H1 (cell line): ENCODE results near the gene PIGL. TPM values are rescaled to one million over a fixed set of nuclear protein-coding genes. Genes with fewer than 3 reads are reported as not detected.

Source experiments
- CTCF ChIA-PET: fragments of 300-600 bp; sonication (Branson Sonifier 250); formaldehyde crosslinking; loops from one replicate; lab custom pipeline; 2021; ENCODE audit not compliant: partially characterized antibody; lab: Charles Lee
- POLR2A ChIA-PET: fragments of 300-600 bp; sonication (Branson Sonifier 250); formaldehyde crosslinking; loops from one replicate; lab custom pipeline; 2021; ENCODE audit warnings: inconsistent platforms; ENCODE audit not compliant: partially characterized antibody; lab: Charles Lee
- DNase-seq, 2 experiments: peaks; one replicate each; pipeline versions ENCODE4 v3.0.0 to v3.0.0-alpha.2; 2010 to 2022; ENCODE audit warnings: low spot score in 2 of 2, low read depth in 1 of 2, mixed read lengths in 1 of 2
- FAIRE-seq: peaks from 2 replicates; lab custom pipeline; 2011; peaks lifted over from hg19 to GRCh38; lab: Jason Lieb, UNC
- H2AFZ ChIP-seq: 2 replicates; pipeline ENCODE4 v1.8.1; 2012; ENCODE audit warnings: low read length, inconsistent platforms
- H2AK5ac ChIP-seq: 2 replicates; pipeline ENCODE4 v1.6.1; 2013; ENCODE audit warnings: low read depth, low read length
- H2BK120ac ChIP-seq: replicated peaks from 2 replicates; pipeline ENCODE3; 2013; ENCODE audit warnings: low read depth, low read length, inconsistent platforms
- H2BK12ac ChIP-seq: 2 replicates; pipeline ENCODE4 v1.6.1; 2013; ENCODE audit warnings: low read depth, low read length
- H2BK15ac ChIP-seq: 2 replicates; pipeline ENCODE4 v1.6.1; 2013; ENCODE audit warnings: low read length
- H2BK20ac ChIP-seq: 2 replicates; pipeline ENCODE4 v1.6.1; 2013; ENCODE audit warnings: low read length
- H2BK5ac ChIP-seq: 2 replicates; pipeline ENCODE4 v1.6.1; 2013; ENCODE audit warnings: low read depth, low read length
- H3K14ac ChIP-seq: 2 replicates; pipeline ENCODE4 v1.6.1; 2013; ENCODE audit warnings: inconsistent platforms; ENCODE audit not compliant: insufficient read length
- H3K18ac ChIP-seq: 2 replicates; pipeline ENCODE4 v1.6.1; 2013; ENCODE audit warnings: low read length; ENCODE audit errors: extremely low read depth
- H3K23ac ChIP-seq: 2 replicates; pipeline ENCODE4 v1.6.1; 2013; ENCODE audit warnings: inconsistent platforms; ENCODE audit not compliant: insufficient read length
- H3K23me2 ChIP-seq: 2 replicates; pipeline ENCODE4 v1.6.1; 2013; ENCODE audit warnings: low read depth, low read length
- H3K27ac ChIP-seq: 2 replicates; pipeline ENCODE4 v1.6.1; 2011; ENCODE audit warnings: low read depth, low read length, inconsistent platforms
- H3K27me3 ChIP-seq, 4 experiments: replicated peaks in 1 of 4; 1 replicate in 1 of 4; 2 replicates in 3 of 4; pipeline versions ENCODE4 v1.6.1 to v1.8.1; 2011 to 2013; ENCODE audit warnings: low read length in 3 of 4, mild to moderate bottlenecking in 3 of 4, inconsistent platforms in 2 of 4, mixed read lengths in 2 of 4, moderate library complexity in 1 of 4; ENCODE audit not compliant: control insufficient read depth in 3 of 4, insufficient read depth in 3 of 4; ENCODE audit errors: extremely low read depth in 1 of 4
- H3K36me3 ChIP-seq, 4 experiments: 2 replicates each; pipeline versions ENCODE4 v1.6.1 to v1.8.1; 2011 to 2013; ENCODE audit warnings: mild to moderate bottlenecking in 4 of 4, low read length in 3 of 4, moderate library complexity in 2 of 4, control low read depth in 1 of 4, inconsistent platforms in 1 of 4; ENCODE audit not compliant: insufficient read depth in 4 of 4, control insufficient read depth in 2 of 4
- H3K4ac ChIP-seq: replicated peaks from 2 replicates; pipeline ENCODE3; 2013; ENCODE audit warnings: low read length, low read depth, mixed read lengths, inconsistent platforms; ENCODE audit not compliant: insufficient read length
- H3K4me1 ChIP-seq, 4 experiments: replicated peaks in 1 of 4; 1 replicate in 1 of 4; 2 replicates in 3 of 4; pipeline versions ENCODE4 v1.6.1 to v1.8.1; 2011 to 2013; ENCODE audit warnings: low read length in 3 of 4, inconsistent platforms in 2 of 4, mixed read lengths in 1 of 4; ENCODE audit not compliant: insufficient read depth in 4 of 4, control insufficient read depth in 3 of 4
- H3K4me2 ChIP-seq, 2 experiments: 2 replicates each; pipeline versions ENCODE4 v1.6.1 to v1.8.1; 2011 to 2013; ENCODE audit warnings: low read depth in 2 of 2, low read length in 2 of 2, control low read depth in 1 of 2, inconsistent platforms in 1 of 2, mild to moderate bottlenecking in 1 of 2; ENCODE audit not compliant: insufficient read depth in 1 of 2
- H3K4me3 ChIP-seq, 4 experiments: fragments of 200-600, 300-600 bp in 1 of 4; sonication (generic), shearing (Covaris generic), sonication (Bioruptor Twin) in 1 of 4; 2 replicates each; pipeline versions ENCODE4 v1.5.1 to v1.8.1; 2011 to 2016; ENCODE audit warnings: low read length in 4 of 4, low read depth in 3 of 4, control low read depth in 2 of 4, inconsistent platforms in 2 of 4, mild to moderate bottlenecking in 2 of 4, mixed read lengths in 1 of 4, moderate library complexity in 1 of 4; ENCODE audit not compliant: insufficient read depth in 2 of 4; ENCODE audit errors: extremely low read depth in 1 of 4
- H3K56ac ChIP-seq: replicated peaks from 2 replicates; pipeline ENCODE3; 2013; ENCODE audit warnings: low read depth, mild to moderate bottlenecking, mixed read lengths, low read length, inconsistent platforms; ENCODE audit not compliant: insufficient read length
- H3K79me1 ChIP-seq: 2 replicates; pipeline ENCODE4 v1.6.1; 2013; ENCODE audit warnings: low read depth, low read length, control low read depth
- H3K79me2 ChIP-seq, 2 experiments: 2 replicates each; pipeline versions ENCODE4 v1.6.1 to v1.8.1; 2012 to 2013; ENCODE audit warnings: low read length in 2 of 2, mild to moderate bottlenecking in 2 of 2, inconsistent platforms in 1 of 2; ENCODE audit not compliant: insufficient read depth in 2 of 2, control insufficient read depth in 1 of 2
- H3K9ac ChIP-seq, 4 experiments: replicated peaks in 1 of 4; 1 replicate in 1 of 4; 2 replicates in 3 of 4; pipeline versions ENCODE4 v1.6.1 to v1.8.1; 2011 to 2013; ENCODE audit warnings: low read depth in 3 of 4, low read length in 3 of 4, control low read depth in 2 of 4, mild to moderate bottlenecking in 2 of 4, moderate library complexity in 2 of 4, inconsistent platforms in 1 of 4; ENCODE audit errors: extremely low read depth in 1 of 4
- H3K9me3 ChIP-seq, 2 experiments: 2 replicates each; pipeline versions ENCODE4 v1.6.1 to v1.8.1; 2012 to 2013; ENCODE audit warnings: mild to moderate bottlenecking in 2 of 2, moderate library complexity in 2 of 2, control low read depth in 1 of 2, inconsistent platforms in 1 of 2, low read depth in 1 of 2, low read length in 1 of 2, mixed read lengths in 1 of 2; ENCODE audit not compliant: insufficient read depth in 2 of 2
- H4K20me1 ChIP-seq, 2 experiments: replicated peaks in 1 of 2; 2 replicates each; pipeline versions ENCODE3 to v1.8.1; 2011 to 2013; ENCODE audit warnings: inconsistent platforms in 2 of 2, low read length in 2 of 2, mild to moderate bottlenecking in 1 of 2; ENCODE audit not compliant: insufficient read depth in 2 of 2, control insufficient read depth in 1 of 2
- H4K5ac ChIP-seq: 2 replicates; pipeline ENCODE4 v1.6.1; 2013; ENCODE audit warnings: low read length, low read depth, mixed read lengths, inconsistent platforms; ENCODE audit not compliant: insufficient read length
- H4K8ac ChIP-seq: 2 replicates; pipeline ENCODE4 v1.8.0; 2013; ENCODE audit warnings: mild to moderate bottlenecking, moderate library complexity, low read length, inconsistent platforms; ENCODE audit not compliant: insufficient read depth; ENCODE audit errors: extremely low read depth
- H4K91ac ChIP-seq: replicated peaks from 2 replicates; pipeline ENCODE3; 2013; ENCODE audit warnings: low read length, mixed read lengths, inconsistent platforms; ENCODE audit not compliant: insufficient read length
- KDM5A ChIP-seq: fragments of 200-600 bp; IDR thresholded peaks from 2 replicates; pipeline ENCODE4 v1.7.1; 2012; ENCODE audit warnings: mild to moderate bottlenecking, low read length, inconsistent platforms, mixed read lengths
- NANOG ChIP-seq: IDR thresholded peaks from 2 replicates; pipeline ENCODE4 v1.6.1; 2011; ENCODE audit warnings: low read length, low read depth, mild to moderate bottlenecking, inconsistent platforms; ENCODE audit not compliant: insufficient read depth, poor library complexity, severe bottlenecking
- NRF1 ChIP-seq: IDR thresholded peaks from 2 replicates; pipeline ENCODE4 v1.6.1; 2011; ENCODE audit warnings: mild to moderate bottlenecking, low read depth, low read length, improper control_type of control experiment
- SP2 ChIP-seq: IDR thresholded peaks from 2 replicates; pipeline ENCODE4 v1.6.1; 2012; ENCODE audit warnings: mild to moderate bottlenecking, low read length, inconsistent platforms
- SUZ12 ChIP-seq: fragments of 200-600 bp; sonication (generic); IDR thresholded peaks from 2 replicates; pipeline ENCODE4 v1.6.1; 2012; ENCODE audit warnings: mild to moderate bottlenecking, inconsistent platforms, low read length, moderate library complexity, mixed read lengths
- WGBS, 2 experiments: shearing (Covaris generic) in 1 of 2; methylation state at CpG; one replicate each; pipeline versions ENCODE4 v1.1.6 to v1.1.7; 2013 to 2015; ENCODE audit warnings: low lambda C conversion rate in 2 of 2, mixed read lengths in 2 of 2, inconsistent platforms in 1 of 2, low coverage in 1 of 2, missing lambda C conversion rate in 1 of 2; ENCODE audit not compliant: insufficient replicate concordance in 2 of 2, insufficient coverage in 1 of 2, insufficient read length in 1 of 2; ENCODE audit errors: extremely low coverage in 1 of 2, missing lambda C conversion rate in 1 of 2; 5-methylcytosine and 5-hydroxymethylcytosine counted together
- polyA plus RNA-seq, 7 experiments: library from polyadenylated mRNA; depleted of rRNA in 3 of 7; stranded (reverse) in 5 of 7; unstranded in 2 of 7; fragments of >200 nt in 5 of 7; fragments of 200-250 nt in 2 of 7; gene quantifications; 1 replicate in 5 of 7; 2 replicates in 1 of 7; 4 replicates in 1 of 7; pipeline versions ENCODE4 v1.2.1 to v1.2.3, GENCODE V29; 2011 to 2013; ENCODE audit warnings: missing spikeins in 2 of 7, mixed read lengths in 2 of 7
- total RNA-seq: library from RNA; stranded (reverse); fragmentation: NEBNext Ultra II Directional; extraction: Animal tissue kit (Norgen Biotek cat#: 25700); gene quantifications from 2 replicates; pipeline ENCODE4 v1.2.1, GENCODE V29; 2021
- TF ChIP-seq, protein P1 (sequence below): IDR thresholded peaks from 2 replicates; pipeline ENCODE4 v1.6.1; 2011; ENCODE audit warnings: low read length, improper control_type of control experiment

PIGL gene
- total and polyA plus RNA-seq, 2 of the 8 experiments (the other 6 are each of a cell fraction or from before 2014, with no cell fraction given) = 28.4 to 30.8 TPM

DNA sequence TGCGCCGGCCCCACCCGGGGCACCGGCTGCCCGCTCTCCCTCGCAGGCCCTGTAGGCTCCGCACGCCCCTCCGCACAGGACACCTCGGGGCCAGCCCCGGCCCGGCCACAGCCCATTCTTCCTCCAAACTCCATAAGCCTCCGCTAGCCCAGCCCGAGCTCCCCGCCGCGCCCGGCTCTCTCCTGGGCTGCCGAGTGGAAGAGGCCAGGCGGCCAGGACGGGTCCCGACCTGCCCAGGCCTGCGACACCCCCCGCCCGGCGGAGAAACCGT, 2.1 kb upstream of the PIGL start:
- WGBS, 2 experiments = 2% methylated on average over 17 of the region's 27 CpGs; no CpG with 5 or more reads in 1 of the 2 experiments
- no peak for FAIRE-seq

More for the DNA sequence above, 2.1 kb upstream of the PIGL start:
- Histone ChIP-seq H3K79me1 (no peaks in the 10 kb centered on the region), H3K27me3 (no peaks in the 10 kb centered on the region), H3K9ac (peak overlapping the region; percentile 85 to 97 (median 94)), H2BK12ac (no peak overlapping the region), H3K79me2 (peaks cover 30 to 81% of the 10 kb centered on the region in 2 experiments), H3K27ac (peak overlapping the region; percentile 88), H3K56ac (no peak overlapping the region), H2BK5ac (peak overlapping the region; percentile 71; the same call in 1 of the 2 replicates), H3K18ac (no peak overlapping the region; the same call in 1 of the 2 replicates), H3K4me1 (peaks cover 0 to 6% (median 2%) of the 10 kb centered on the region in 4 experiments; a peak in 5 of 7 replicates), H3K23ac (no peak overlapping the region), H2AK5ac (no peak overlapping the region), H3K23me2 (peaks cover 9% of the 10 kb centered on the region), H4K5ac (peak overlapping the region; percentile 89), H2BK120ac (no peak overlapping the region), H3K9me3 (no peaks in the 10 kb centered on the region), H4K20me1 (peaks cover 0 to 4% of the 10 kb centered on the region in 2 experiments), H3K4me3 (peak overlapping the region; percentile 80 to 92 (median 90)), H4K91ac (no peak overlapping the region), H3K4ac (no peak overlapping the region), H4K8ac (peak overlapping the region; percentile 98), H2BK20ac (no peak overlapping the region), H2AFZ (no peak overlapping the region), H3K14ac (no peak overlapping the region), H3K4me2 (peak overlapping the region; percentile 80 to 90), H2BK15ac (no peak overlapping the region), H3K36me3 (no peaks in the 10 kb centered on the region)
- TF ChIP-seq, protein P1, sequence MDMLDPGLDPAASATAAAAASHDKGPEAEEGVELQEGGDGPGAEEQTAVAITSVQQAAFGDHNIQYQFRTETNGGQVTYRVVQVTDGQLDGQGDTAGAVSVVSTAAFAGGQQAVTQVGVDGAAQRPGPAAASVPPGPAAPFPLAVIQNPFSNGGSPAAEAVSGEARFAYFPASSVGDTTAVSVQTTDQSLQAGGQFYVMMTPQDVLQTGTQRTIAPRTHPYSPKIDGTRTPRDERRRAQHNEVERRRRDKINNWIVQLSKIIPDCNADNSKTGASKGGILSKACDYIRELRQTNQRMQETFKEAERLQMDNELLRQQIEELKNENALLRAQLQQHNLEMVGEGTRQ = no peak
- TF ChIP-seq SUZ12 (no peak), NANOG (no peak), SP2 (no peak), NRF1 (no peak), KDM5A (no peak)
- POLR2A ChIA-PET = interaction anchor here (0.5 to 4.8 kb wide), 18 partner anchors 11 to 223 kb away, joined by 3 to 46 read pairs (median 4); partner anchors contain the start of gene CENPV
- no peak for DNase-seq
- CTCF ChIA-PET = interaction anchor here (1.2 kb wide), 1 partner anchor 11 kb away, joined by 4 read pairs; no protein-coding TSS in a partner anchor
